Measurements from ENCODE around the gene NFAM1. TPM values are rescaled to one million over a fixed set of nuclear protein-coding genes. Genes with fewer than 3 reads are reported as not detected.

NFAM1 gene
- polyA plus RNA-seq, 1 of the 3 experiments (the other 2 are of a cell fraction) = 0.02 TPM

DNA sequence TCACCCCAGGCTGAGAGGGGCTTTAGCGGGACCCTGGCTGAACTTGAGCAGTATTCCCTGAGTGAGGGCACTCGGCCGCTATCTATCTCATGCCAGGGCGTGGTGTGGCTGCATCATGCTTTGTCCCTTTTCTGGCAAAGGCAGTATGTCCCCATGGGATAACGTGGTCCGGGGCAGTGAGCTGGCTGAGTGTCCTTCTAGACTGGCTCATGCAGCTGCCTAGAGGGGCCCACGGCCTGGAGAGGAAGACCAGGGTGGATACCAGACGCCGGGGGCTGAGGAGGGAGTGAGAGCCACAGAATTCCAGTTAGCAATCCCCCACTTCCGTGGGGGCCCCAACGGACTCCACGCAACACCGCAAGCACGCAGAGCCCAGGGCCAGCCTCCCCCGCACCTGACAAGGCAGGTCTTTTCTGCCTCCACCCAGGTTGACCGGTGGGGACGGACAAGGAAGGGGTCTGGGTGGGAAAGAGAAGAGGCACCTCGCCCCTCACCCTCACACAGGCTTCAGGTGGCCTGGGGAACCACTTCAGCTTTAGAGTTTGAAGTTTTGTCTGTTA is 15.5 kb downstream of the NFAM1 start:
- Histone ChIP-seq H3K27me3 (ENCODE audit: insufficient read depth) (no peaks in the 10 kb centered on the region), H3K9me2 (no peaks in the 10 kb centered on the region), H3K4me1 (ENCODE audit: control insufficient read depth in 1 of 2, insufficient read depth in 2 of 2, low read depth in 1 of 2, low read length in 1 of 2) (no peaks in the 10 kb centered on the region; a peak in 1 of 4 replicates), H4K20me1 (ENCODE audit: insufficient read depth) (no peaks in the 10 kb centered on the region), H3K9ac (no peak overlapping the region), H3F3A (replicated peaks; ENCODE audit: insufficient read depth) (no peaks in the 10 kb centered on the region), H3K4me3 (ENCODE audit: low read depth in 2 of 2, low read length in 1 of 2) (no peak overlapping the region), H3K9me3 (no peaks in the 10 kb centered on the region), H3K36me3 (replicated peaks in 1 of 2; ENCODE audit: control insufficient read depth in 1 of 2, insufficient read depth in 2 of 2, low read length in 1 of 2) (no peaks in the 10 kb centered on the region), H3K4me2 (no peak overlapping the region), H2AFZ (ENCODE audit: low read depth) (no peak overlapping the region), H3K79me2 (ENCODE audit: insufficient read depth) (no peaks in the 10 kb centered on the region), H3K27ac (ENCODE audit: low read depth in 2 of 2, low read length in 1 of 2) (no peak overlapping the region)
- no peak for TF ChIP-seq GATA2 (CRISPR knock-in tag; IDR thresholded peaks at IDR 0.05)
- TF ChIP-seq MXI1 (IDR thresholded peaks at IDR 0.05; ENCODE audit: low read depth, low read length) = no peak
- TF ChIP-seq, protein P1, sequence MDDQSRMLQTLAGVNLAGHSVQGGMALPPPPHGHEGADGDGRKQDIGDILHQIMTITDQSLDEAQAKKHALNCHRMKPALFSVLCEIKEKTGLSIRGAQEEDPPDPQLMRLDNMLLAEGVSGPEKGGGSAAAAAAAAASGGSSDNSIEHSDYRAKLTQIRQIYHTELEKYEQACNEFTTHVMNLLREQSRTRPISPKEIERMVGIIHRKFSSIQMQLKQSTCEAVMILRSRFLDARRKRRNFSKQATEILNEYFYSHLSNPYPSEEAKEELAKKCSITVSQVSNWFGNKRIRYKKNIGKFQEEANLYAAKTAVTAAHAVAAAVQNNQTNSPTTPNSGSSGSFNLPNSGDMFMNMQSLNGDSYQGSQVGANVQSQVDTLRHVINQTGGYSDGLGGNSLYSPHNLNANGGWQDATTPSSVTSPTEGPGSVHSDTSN (IDR thresholded peaks at IDR 0.05) = no peak
- no peak for TF ChIP-seq ELF1 (IDR thresholded peaks at IDR 0.05)
- no peak for TF ChIP-seq POLR2AphosphoS5 (IDR thresholded peaks at IDR 0.05; ENCODE audit: low read depth, low read length)
- TF ChIP-seq NFIC (IDR thresholded peaks at IDR 0.05; ENCODE audit: borderline replicate concordance) = no peak
- TF ChIP-seq, protein P2, sequence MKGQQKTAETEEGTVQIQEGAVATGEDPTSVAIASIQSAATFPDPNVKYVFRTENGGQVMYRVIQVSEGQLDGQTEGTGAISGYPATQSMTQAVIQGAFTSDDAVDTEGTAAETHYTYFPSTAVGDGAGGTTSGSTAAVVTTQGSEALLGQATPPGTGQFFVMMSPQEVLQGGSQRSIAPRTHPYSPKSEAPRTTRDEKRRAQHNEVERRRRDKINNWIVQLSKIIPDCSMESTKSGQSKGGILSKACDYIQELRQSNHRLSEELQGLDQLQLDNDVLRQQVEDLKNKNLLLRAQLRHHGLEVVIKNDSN (IDR thresholded peaks at IDR 0.05; ENCODE audit: borderline replicate concordance, low read depth) = no peak
- TF ChIP-seq RFX5 (IDR thresholded peaks at IDR 0.05; ENCODE audit: low read length) = no peak
- TF ChIP-seq, protein P3, sequence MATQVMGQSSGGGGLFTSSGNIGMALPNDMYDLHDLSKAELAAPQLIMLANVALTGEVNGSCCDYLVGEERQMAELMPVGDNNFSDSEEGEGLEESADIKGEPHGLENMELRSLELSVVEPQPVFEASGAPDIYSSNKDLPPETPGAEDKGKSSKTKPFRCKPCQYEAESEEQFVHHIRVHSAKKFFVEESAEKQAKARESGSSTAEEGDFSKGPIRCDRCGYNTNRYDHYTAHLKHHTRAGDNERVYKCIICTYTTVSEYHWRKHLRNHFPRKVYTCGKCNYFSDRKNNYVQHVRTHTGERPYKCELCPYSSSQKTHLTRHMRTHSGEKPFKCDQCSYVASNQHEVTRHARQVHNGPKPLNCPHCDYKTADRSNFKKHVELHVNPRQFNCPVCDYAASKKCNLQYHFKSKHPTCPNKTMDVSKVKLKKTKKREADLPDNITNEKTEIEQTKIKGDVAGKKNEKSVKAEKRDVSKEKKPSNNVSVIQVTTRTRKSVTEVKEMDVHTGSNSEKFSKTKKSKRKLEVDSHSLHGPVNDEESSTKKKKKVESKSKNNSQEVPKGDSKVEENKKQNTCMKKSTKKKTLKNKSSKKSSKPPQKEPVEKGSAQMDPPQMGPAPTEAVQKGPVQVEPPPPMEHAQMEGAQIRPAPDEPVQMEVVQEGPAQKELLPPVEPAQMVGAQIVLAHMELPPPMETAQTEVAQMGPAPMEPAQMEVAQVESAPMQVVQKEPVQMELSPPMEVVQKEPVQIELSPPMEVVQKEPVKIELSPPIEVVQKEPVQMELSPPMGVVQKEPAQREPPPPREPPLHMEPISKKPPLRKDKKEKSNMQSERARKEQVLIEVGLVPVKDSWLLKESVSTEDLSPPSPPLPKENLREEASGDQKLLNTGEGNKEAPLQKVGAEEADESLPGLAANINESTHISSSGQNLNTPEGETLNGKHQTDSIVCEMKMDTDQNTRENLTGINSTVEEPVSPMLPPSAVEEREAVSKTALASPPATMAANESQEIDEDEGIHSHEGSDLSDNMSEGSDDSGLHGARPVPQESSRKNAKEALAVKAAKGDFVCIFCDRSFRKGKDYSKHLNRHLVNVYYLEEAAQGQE (IDR thresholded peaks at IDR 0.05; ENCODE audit: low read depth, low read length) = no peak
- no peak for TF ChIP-seq YY1 (IDR thresholded peaks at IDR 0.05; ENCODE audit: low read depth)
- TF ChIP-seq SMC3 (IDR thresholded peaks at IDR 0.05; ENCODE audit: low read depth, low read length) = no peak
- no peak for TF ChIP-seq TAF1 (IDR thresholded peaks at IDR 0.05; ENCODE audit: borderline replicate concordance, low read depth, low read length)
- TF ChIP-seq RXRA (IDR thresholded peaks at IDR 0.05; ENCODE audit: borderline replicate concordance, low read depth) = no peak
- no peak for TF ChIP-seq FOXJ3 (CRISPR knock-in tag; IDR thresholded peaks at IDR 0.05)
- TF ChIP-seq, protein P4, sequence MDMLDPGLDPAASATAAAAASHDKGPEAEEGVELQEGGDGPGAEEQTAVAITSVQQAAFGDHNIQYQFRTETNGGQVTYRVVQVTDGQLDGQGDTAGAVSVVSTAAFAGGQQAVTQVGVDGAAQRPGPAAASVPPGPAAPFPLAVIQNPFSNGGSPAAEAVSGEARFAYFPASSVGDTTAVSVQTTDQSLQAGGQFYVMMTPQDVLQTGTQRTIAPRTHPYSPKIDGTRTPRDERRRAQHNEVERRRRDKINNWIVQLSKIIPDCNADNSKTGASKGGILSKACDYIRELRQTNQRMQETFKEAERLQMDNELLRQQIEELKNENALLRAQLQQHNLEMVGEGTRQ (IDR thresholded peaks at IDR 0.05; ENCODE audit: borderline replicate concordance, low read depth, low read length) = no peak
- TF ChIP-seq, protein P5, sequence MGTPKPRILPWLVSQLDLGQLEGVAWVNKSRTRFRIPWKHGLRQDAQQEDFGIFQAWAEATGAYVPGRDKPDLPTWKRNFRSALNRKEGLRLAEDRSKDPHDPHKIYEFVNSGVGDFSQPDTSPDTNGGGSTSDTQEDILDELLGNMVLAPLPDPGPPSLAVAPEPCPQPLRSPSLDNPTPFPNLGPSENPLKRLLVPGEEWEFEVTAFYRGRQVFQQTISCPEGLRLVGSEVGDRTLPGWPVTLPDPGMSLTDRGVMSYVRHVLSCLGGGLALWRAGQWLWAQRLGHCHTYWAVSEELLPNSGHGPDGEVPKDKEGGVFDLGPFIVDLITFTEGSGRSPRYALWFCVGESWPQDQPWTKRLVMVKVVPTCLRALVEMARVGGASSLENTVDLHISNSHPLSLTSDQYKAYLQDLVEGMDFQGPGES (IDR thresholded peaks at IDR 0.05; ENCODE audit: low read depth, low read length) = no peak
- TF ChIP-seq, protein P6, sequence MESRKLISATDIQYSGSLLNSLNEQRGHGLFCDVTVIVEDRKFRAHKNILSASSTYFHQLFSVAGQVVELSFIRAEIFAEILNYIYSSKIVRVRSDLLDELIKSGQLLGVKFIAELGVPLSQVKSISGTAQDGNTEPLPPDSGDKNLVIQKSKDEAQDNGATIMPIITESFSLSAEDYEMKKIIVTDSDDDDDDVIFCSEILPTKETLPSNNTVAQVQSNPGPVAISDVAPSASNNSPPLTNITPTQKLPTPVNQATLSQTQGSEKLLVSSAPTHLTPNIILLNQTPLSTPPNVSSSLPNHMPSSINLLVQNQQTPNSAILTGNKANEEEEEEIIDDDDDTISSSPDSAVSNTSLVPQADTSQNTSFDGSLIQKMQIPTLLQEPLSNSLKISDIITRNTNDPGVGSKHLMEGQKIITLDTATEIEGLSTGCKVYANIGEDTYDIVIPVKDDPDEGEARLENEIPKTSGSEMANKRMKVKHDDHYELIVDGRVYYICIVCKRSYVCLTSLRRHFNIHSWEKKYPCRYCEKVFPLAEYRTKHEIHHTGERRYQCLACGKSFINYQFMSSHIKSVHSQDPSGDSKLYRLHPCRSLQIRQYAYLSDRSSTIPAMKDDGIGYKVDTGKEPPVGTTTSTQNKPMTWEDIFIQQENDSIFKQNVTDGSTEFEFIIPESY (IDR thresholded peaks at IDR 0.05; ENCODE audit: borderline replicate concordance, low read depth) = no peak
- no peak for TF ChIP-seq TCF12 (IDR thresholded peaks at IDR 0.05)
- TF ChIP-seq, protein P7, sequence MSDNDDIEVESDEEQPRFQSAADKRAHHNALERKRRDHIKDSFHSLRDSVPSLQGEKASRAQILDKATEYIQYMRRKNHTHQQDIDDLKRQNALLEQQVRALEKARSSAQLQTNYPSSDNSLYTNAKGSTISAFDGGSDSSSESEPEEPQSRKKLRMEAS (IDR thresholded peaks at IDR 0.05; ENCODE audit: low read depth) = no peak
- DNase-seq = no peak
- 100% methylated on average over 1 of the region's 18 CpGs for WGBS (ENCODE audit: low lambda C conversion rate)
- CTCF ChIA-PET = interaction anchor here (1.1 kb wide), 1 partner anchor 27 kb away, joined by 3 read pairs; no protein-coding TSS in a partner anchor
- POLR2A ChIA-PET = no interaction called here

All from SK-N-SH (cell line).